Measurements from ENCODE around the gene RABL6. TPM values are rescaled to one million over a fixed set of nuclear protein-coding genes. Genes with fewer than 3 reads are reported as not detected.

RABL6 gene
- total RNA-seq, 1 donor from 2014 or later = 69.4 TPM

GRCh38 chr9:136762915-136763648 lies 44.7 kb upstream of the RABL6 start:
- H3K27me3 Mint-ChIP-seq (ENCODE audit: low read depth, unreplicated experiment) = peaks cover 13% of the 10 kb centered on the region
- no peak for FAIRE-seq

GRCh38 chr9:136763649-136764035 lies 44.1 kb upstream of the RABL6 start:
- Mint-ChIP-seq H3K9me3 (ENCODE audit: unreplicated experiment) (no peaks in the 10 kb centered on the region), H3K36me3 (ENCODE audit: low read depth, unreplicated experiment) (no peaks in the 10 kb centered on the region), H3K4me1 (ENCODE audit: low read depth, unreplicated experiment) (no peaks in the 10 kb centered on the region), H3K4me3 (ENCODE audit: unreplicated experiment) (no peak overlapping the region), H3K27ac (ENCODE audit: unreplicated experiment) (no peak overlapping the region), H3K27me3 (ENCODE audit: low read depth, unreplicated experiment) (peaks cover 15% of the 10 kb centered on the region)
- no peaks in the 10 kb centered on the region for H4K20me1 ChIP-seq (ENCODE audit: insufficient read depth, low read length)
- H2AFZ ChIP-seq (ENCODE audit: low read depth, low read length) = no peak overlapping the region
- no peak overlapping the region for H3K27ac ChIP-seq (ENCODE audit: low read depth, low read length)
- DNase-seq (ENCODE audit: low read depth) = no peak
- no peaks in the 10 kb centered on the region for H3K36me3 ChIP-seq (ENCODE audit: insufficient read depth, low read length)
- H3K4me2 ChIP-seq (ENCODE audit: low read length) = no peak overlapping the region
- peaks cover 3% of the 10 kb centered on the region for H3K27me3 ChIP-seq (ENCODE audit: insufficient read depth, low read length)
- no peak overlapping the region for H3K9ac ChIP-seq (ENCODE audit: low read length)
- no peaks in the 10 kb centered on the region for H3K9me3 ChIP-seq (ENCODE audit: insufficient read depth, low read depth, low read length)
- no peak overlapping the region for H3K4me3 ChIP-seq (ENCODE audit: insufficient read depth, low read depth, low read length)
- H3K4me1 ChIP-seq (ENCODE audit: insufficient read depth, low read length) = no peaks in the 10 kb centered on the region
- no peak for FAIRE-seq
- H3K79me2 ChIP-seq (ENCODE audit: insufficient read depth, low read length) = no peaks in the 10 kb centered on the region
- TF ChIP-seq EZH2 (IDR thresholded peaks at IDR 0.05; ENCODE audit: insufficient read depth, low read length) = no peak
- TF ChIP-seq CTCF (IDR thresholded peaks at IDR 0.05; ENCODE audit: insufficient read depth, low read depth, low read length) = no peak

More at GRCh38 chr9:136762915-136763648, 44.7 kb upstream of the RABL6 start:
- no peaks in the 10 kb centered on the region for H3K79me2 ChIP-seq (ENCODE audit: insufficient read depth, low read length)
- no peaks in the 10 kb centered on the region for H4K20me1 ChIP-seq (ENCODE audit: insufficient read depth, low read length)
- H3K4me1 ChIP-seq (ENCODE audit: insufficient read depth, low read length) = no peaks in the 10 kb centered on the region
- no peak for TF ChIP-seq EZH2 (IDR thresholded peaks at IDR 0.05; ENCODE audit: insufficient read depth, low read length)
- TF ChIP-seq CTCF (IDR thresholded peaks at IDR 0.05; ENCODE audit: insufficient read depth, low read depth, low read length) = no peak
- no peak overlapping the region for H2AFZ ChIP-seq (ENCODE audit: low read depth, low read length)
- H3K4me3 Mint-ChIP-seq (ENCODE audit: unreplicated experiment) = no peak overlapping the region
- H3K27ac ChIP-seq (ENCODE audit: low read depth, low read length) = no peak overlapping the region
- no peak overlapping the region for H3K9ac ChIP-seq (ENCODE audit: low read length)
- no peaks in the 10 kb centered on the region for H3K36me3 ChIP-seq (ENCODE audit: insufficient read depth, low read length)
- H3K27ac Mint-ChIP-seq (ENCODE audit: unreplicated experiment) = no peak overlapping the region
- no peak overlapping the region for H3K4me3 ChIP-seq (ENCODE audit: insufficient read depth, low read depth, low read length)
- DNase-seq (ENCODE audit: low read depth) = no peak
- H3K4me1 Mint-ChIP-seq (ENCODE audit: low read depth, unreplicated experiment) = no peaks in the 10 kb centered on the region
- H3K27me3 ChIP-seq (ENCODE audit: insufficient read depth, low read length) = peaks cover 3% of the 10 kb centered on the region
- H3K36me3 Mint-ChIP-seq (ENCODE audit: low read depth, unreplicated experiment) = no peaks in the 10 kb centered on the region
- no peaks in the 10 kb centered on the region for H3K9me3 Mint-ChIP-seq (ENCODE audit: unreplicated experiment)
- no peak overlapping the region for H3K4me2 ChIP-seq (ENCODE audit: low read length)
- no peaks in the 10 kb centered on the region for H3K9me3 ChIP-seq (ENCODE audit: insufficient read depth, low read depth, low read length)

- Histone ChIP-seq H3K4me3 (ENCODE audit: insufficient read depth, low read depth, low read length) (no peak within 1 kb of the TSS), H3K27ac (ENCODE audit: low read depth, low read length) (no peak within 1 kb of the TSS), H3K4me2 (ENCODE audit: low read length) (no peak within 1 kb of the TSS), H3K9me3 (ENCODE audit: insufficient read depth, low read depth, low read length) (no peaks in the 10 kb centered on the region), H3K4me1 (ENCODE audit: insufficient read depth, low read length) (no peaks in the 10 kb centered on the region), H3K79me2 (ENCODE audit: insufficient read depth, low read length) (no peaks in the 10 kb centered on the region), H4K20me1 (ENCODE audit: insufficient read depth, low read length) (no peaks in the 10 kb centered on the region), H3K36me3 (ENCODE audit: insufficient read depth, low read length) (no peaks in the 10 kb centered on the region), H3K9ac (ENCODE audit: low read length) (no peak within 1 kb of the TSS), H3K27me3 (ENCODE audit: insufficient read depth, low read length) (peaks cover 3% of the 10 kb centered on the region), H2AFZ (ENCODE audit: low read depth, low read length) (no peak within 1 kb of the TSS)
- FAIRE-seq = no peak
- no peak for TF ChIP-seq EZH2 (IDR thresholded peaks at IDR 0.05; ENCODE audit: insufficient read depth, low read length)
- TF ChIP-seq CTCF (IDR thresholded peaks at IDR 0.05; ENCODE audit: insufficient read depth, low read depth, low read length) = no peak
- no peak within 1 kb of the TSS for H3K4me3 Mint-ChIP-seq (ENCODE audit: unreplicated experiment)
- H3K9me3 Mint-ChIP-seq (ENCODE audit: unreplicated experiment) = no peaks in the 10 kb centered on the region
- no peaks in the 10 kb centered on the region for H3K4me1 Mint-ChIP-seq (ENCODE audit: low read depth, unreplicated experiment)
- no peaks in the 10 kb centered on the region for H3K36me3 Mint-ChIP-seq (ENCODE audit: low read depth, unreplicated experiment)
- peaks cover 15% of the 10 kb centered on the region for H3K27me3 Mint-ChIP-seq (ENCODE audit: low read depth, unreplicated experiment)
- no peak within 1 kb of the TSS for H3K27ac Mint-ChIP-seq (ENCODE audit: unreplicated experiment)
- DNase-seq (ENCODE audit: low read depth) = no peak
These were observed 43.4 kb upstream of the RABL6 start, which contains the start of gene LCN15 for GRCh38 chr9:136764301-136764891. Gene LCN15, minus strand, starts transcription at chr9:136764518. Its CDS starts 30 bp downstream, at chr9:136764488.
